Sigmoid colon (tissue), 7 donors: Measurements from ENCODE around the gene DYNC1I1. TPM values are rescaled to one million over a fixed set of nuclear protein-coding genes. Genes with fewer than 3 reads are reported as not detected.

Experiments used
- DNase-seq: peaks from one replicate; pipeline ENCODE4 v3.0.0-alpha.2; 2019
- H3K27ac ChIP-seq, 4 donors: fragments of 200-600 bp; sonication (generic); one replicate each; pipeline ENCODE4 v1.5.1; 2016 to 2019; ENCODE audit warnings: mild to moderate bottlenecking in 1 of 4
- H3K27me3 ChIP-seq, 3 donors: fragments of 200-600 bp; sonication (generic); one replicate each; pipeline ENCODE4 v1.5.1; 2019; ENCODE audit warnings: mild to moderate bottlenecking in 1 of 3
- H3K36me3 ChIP-seq, 4 donors: fragments of 200-600 bp; sonication (generic); one replicate each; pipeline ENCODE4 v1.5.1; 2016 to 2019
- H3K4me1 ChIP-seq, 4 donors: fragments of 200-600 bp; sonication (generic); one replicate each; pipeline ENCODE4 v1.5.1; 2017 to 2019
- H3K4me3 ChIP-seq, 4 donors: fragments of 200-600 bp; sonication (generic); one replicate each; pipeline ENCODE4 v1.5.1; 2017 to 2019; ENCODE audit warnings: mild to moderate bottlenecking in 2 of 4, moderate library complexity in 1 of 4
- H3K9me3 ChIP-seq, 4 donors: fragments of 200-600 bp in 3 of 4; sonication (generic) in 3 of 4; one replicate each; pipeline versions ENCODE4 v1.5.1 to v1.6.1; 2013 to 2019
- CTCF ChIP-seq, 4 experiments: fragments of 450-650 bp in 3 of 4; fragments of 200-600 bp in 1 of 4; IDR thresholded peaks; one replicate each; pipeline ENCODE4 v1.5.1; 2016 to 2019; ENCODE audit warnings: antibody characterized with exemption in 4 of 4, mild to moderate bottlenecking in 3 of 4, moderate library complexity in 2 of 4
- EP300 ChIP-seq, 4 donors: sonication (generic); formaldehyde crosslinking; IDR thresholded peaks; one replicate each; pipeline ENCODE4 v1.6.1; 2017; ENCODE audit warnings: antibody characterized with exemption in 4 of 4
- POLR2A ChIP-seq, 2 donors: fragments of 450-650 bp; IDR thresholded peaks; one replicate each; pipeline ENCODE4 v1.6.1; 2016; ENCODE audit warnings: antibody characterized with exemption in 2 of 2, mild to moderate bottlenecking in 2 of 2, moderate library complexity in 2 of 2
- POLR2AphosphoS5 ChIP-seq, 4 donors: sonication (generic); formaldehyde crosslinking; IDR thresholded peaks; one replicate each; pipeline ENCODE4 v1.6.1; 2017; ENCODE audit warnings: antibody characterized with exemption in 4 of 4
- WGBS, 2 donors: extraction: QIAGEN DNeasy Blood & Tissue Kit; methylation state at CpG; one replicate each; pipeline ENCODE4 v1.1.7; 2013; 5-methylcytosine and 5-hydroxymethylcytosine counted together
- intact Hi-C: fragments of 100-400 bp; cut with DNase I; formaldehyde crosslinking; loops from one replicate; pipeline ENCODE4 v1.15.1; 2023
- polyA plus RNA-seq, 3 donors: library from polyadenylated mRNA; stranded (reverse); fragments of 200-250 nt; gene quantifications; one replicate each; pipeline ENCODE4 v1.2.3, GENCODE V29; 2013
- total RNA-seq, 4 donors: library from RNA; depleted of rRNA; stranded (reverse); fragments of >200 nt; gene quantifications; one replicate each; pipeline ENCODE4 v1.1.0, GENCODE V29; 2016
- donor health status: healthy with polysubstance abuse.
- donor health status: Bipolar disorder and iron deficiency.
- donor health status: healthy.

DYNC1I1 gene
- total and polyA plus RNA-seq, 7 donors, result 0.92 to 65.2 (median 45.1) TPM; not detected in 1

GRCh38 chr7:95904099-95904498, 131.7 kb downstream of the DYNC1I1 start:
- H3K27me3 ChIP-seq, result no peaks in the 10 kb centered on the region
- no peak overlapping the region for H3K27ac ChIP-seq
- H3K9me3 ChIP-seq, result no peaks in the 10 kb centered on the region
- no peak for DNase-seq
- no peaks in the 10 kb centered on the region for H3K36me3 ChIP-seq
- H3K4me3 ChIP-seq, result no peak overlapping the region
- TF ChIP-seq EP300 (IDR thresholded peaks at IDR 0.05) (no peak), POLR2AphosphoS5 (IDR thresholded peaks at IDR 0.05) (no peak), POLR2A (IDR thresholded peaks at IDR 0.05) (no peak), CTCF (IDR thresholded peaks at IDR 0.05) (no peak)
- intact Hi-C loops, result no loop called here
- H3K4me1 ChIP-seq, result peaks cover 0 to 6% (median 0%) of the 10 kb centered on the region in 4 donors

GRCh38 chr7:95905167-95905566, 132.8 kb downstream of the DYNC1I1 start:
- Histone ChIP-seq H3K27ac (no peak overlapping the region), H3K4me1 (peaks cover 0 to 6% (median 0%) of the 10 kb centered on the region in 4 donors), H3K4me3 (no peak overlapping the region), H3K27me3 (no peaks in the 10 kb centered on the region), H3K9me3 (no peaks in the 10 kb centered on the region), H3K36me3 (no peaks in the 10 kb centered on the region)
- intact Hi-C loops, result no loop called here
- DNase-seq, result no peak
- WGBS, 2 donors, result 26 to 39% methylated on average over 3 of the region's 3 CpGs
- TF ChIP-seq CTCF (IDR thresholded peaks at IDR 0.05) (no peak), EP300 (IDR thresholded peaks at IDR 0.05) (no peak), POLR2AphosphoS5 (IDR thresholded peaks at IDR 0.05) (no peak), POLR2A (IDR thresholded peaks at IDR 0.05) (no peak)

DNA sequence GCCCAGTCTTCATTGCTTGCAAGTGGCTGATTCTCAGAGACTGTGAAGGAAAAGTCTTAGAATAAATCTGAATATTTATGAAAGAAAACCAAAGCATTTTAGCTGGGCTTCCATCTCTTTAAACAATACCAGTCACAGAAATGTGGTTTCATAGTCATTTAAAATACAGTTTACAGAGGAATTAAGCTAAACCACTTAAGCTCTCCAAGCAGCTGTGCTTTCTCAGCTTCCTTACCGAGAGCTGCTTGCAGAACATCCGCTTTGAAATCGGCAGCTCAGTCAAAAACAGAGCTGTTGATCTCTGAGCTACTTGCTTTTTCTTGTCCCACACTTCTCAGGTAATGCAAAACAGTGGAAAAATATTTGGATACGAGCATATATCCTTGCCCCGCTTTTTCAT, 134.5 kb downstream of the DYNC1I1 start:
- H3K27me3 ChIP-seq, result no peaks in the 10 kb centered on the region
- H3K36me3 ChIP-seq, result no peaks in the 10 kb centered on the region
- DNase-seq, result no peak
- no peak overlapping the region for H3K27ac ChIP-seq
- 58 to 67% methylated on average over 5 of the region's 5 CpGs for WGBS, 2 donors
- no peaks in the 10 kb centered on the region for H3K9me3 ChIP-seq
- no peak overlapping the region for H3K4me3 ChIP-seq
- no peak for TF ChIP-seq POLR2AphosphoS5 (IDR thresholded peaks at IDR 0.05)
- no peak for TF ChIP-seq EP300 (IDR thresholded peaks at IDR 0.05)
- TF ChIP-seq CTCF (IDR thresholded peaks at IDR 0.05), result no peak
- TF ChIP-seq POLR2A (IDR thresholded peaks at IDR 0.05), result no peak
- intact Hi-C loops, result no loop called here
- H3K4me1 ChIP-seq, result peaks cover 0 to 6% (median 0%) of the 10 kb centered on the region in 4 donors

DNA sequence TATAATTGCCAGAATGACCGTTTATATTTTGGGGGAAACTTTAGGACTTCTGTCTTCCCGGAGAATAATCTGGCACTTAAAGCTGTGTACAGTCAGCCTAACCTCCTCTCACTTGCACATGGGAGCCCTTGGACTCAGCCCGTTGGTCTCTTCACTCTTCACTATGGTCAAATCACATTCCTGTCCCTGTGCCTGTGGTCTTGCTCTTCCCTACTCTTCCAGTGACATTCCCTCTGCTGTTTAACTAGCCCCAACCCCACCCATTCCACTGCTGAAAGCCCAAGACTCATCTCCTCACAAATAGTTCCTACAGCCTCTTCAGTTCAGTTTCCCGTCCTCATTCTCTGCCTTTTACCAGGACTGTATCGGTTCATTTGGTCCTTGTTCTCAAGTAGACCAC, 135.0 kb downstream of the DYNC1I1 start:
- WGBS, 2 donors, result 66 to 70% methylated on average over 5 of the region's 5 CpGs
- TF ChIP-seq CTCF (IDR thresholded peaks at IDR 0.05) (no peak), POLR2A (IDR thresholded peaks at IDR 0.05) (no peak), POLR2AphosphoS5 (IDR thresholded peaks at IDR 0.05) (no peak), EP300 (IDR thresholded peaks at IDR 0.05) (no peak)
- DNase-seq, result no peak

GRCh38 chr7:95908499-95908898, 136.1 kb downstream of the DYNC1I1 start:
- Histone ChIP-seq H3K27ac (no peak overlapping the region), H3K36me3 (no peaks in the 10 kb centered on the region), H3K4me1 (peaks cover 0 to 6% (median 0%) of the 10 kb centered on the region in 4 donors), H3K9me3 (no peaks in the 10 kb centered on the region), H3K4me3 (no peak overlapping the region), H3K27me3 (no peaks in the 10 kb centered on the region)
- DNase-seq, result no peak
- intact Hi-C loops, result no loop called here
- TF ChIP-seq POLR2AphosphoS5 (IDR thresholded peaks at IDR 0.05) (no peak), EP300 (IDR thresholded peaks at IDR 0.05) (no peak)
- WGBS, 2 donors, result 52 to 62% methylated on average over 4 of the region's 4 CpGs

More for the DNA sequence above, 135.0 kb downstream of the DYNC1I1 start:
- H3K36me3 ChIP-seq, result no peaks in the 10 kb centered on the region
- H3K4me3 ChIP-seq, result no peak overlapping the region
- intact Hi-C loops, result no loop called here
- H3K27ac ChIP-seq, result no peak overlapping the region
- H3K9me3 ChIP-seq, result no peaks in the 10 kb centered on the region
- H3K27me3 ChIP-seq, result no peaks in the 10 kb centered on the region
- H3K4me1 ChIP-seq, result peaks cover 0 to 6% (median 0%) of the 10 kb centered on the region in 4 donors
